Effector memory CD4-positive, alpha-beta T cell (primary cell): Measurements from ENCODE around the gene SYS1.

Experiments
- DNase-seq, 3 donors: peaks; one replicate each; pipeline ENCODE4 v3.0.0-alpha.2; 2020
- H3K27ac ChIP-seq: 2 replicates; pipeline ENCODE4 v1.7.0; 2013; ENCODE audit warnings: mild to moderate bottlenecking, low read length, moderate library complexity; ENCODE audit not compliant: insufficient read depth, poor library complexity, severe bottlenecking
- H3K27me3 ChIP-seq: replicated peaks from 2 replicates; pipeline ENCODE4 v1.7.0; 2013; ENCODE audit warnings: mild to moderate bottlenecking, low read length; ENCODE audit not compliant: insufficient read depth, control insufficient read depth, poor library complexity, severe bottlenecking
- H3K36me3 ChIP-seq: 2 replicates; pipeline ENCODE4 v1.7.0; 2013; ENCODE audit warnings: mild to moderate bottlenecking, low read length, moderate library complexity; ENCODE audit not compliant: control insufficient read depth, insufficient read depth
- H3K4me1 ChIP-seq: 2 replicates; pipeline ENCODE4 v1.7.0; 2013; ENCODE audit warnings: low read length, mild to moderate bottlenecking; ENCODE audit not compliant: control insufficient read depth, insufficient read depth, poor library complexity, severe bottlenecking
- H3K4me3 ChIP-seq: 2 replicates; pipeline ENCODE4 v1.7.0; 2013; ENCODE audit warnings: low read length, low read depth, mild to moderate bottlenecking; ENCODE audit not compliant: insufficient read depth, poor library complexity, severe bottlenecking
- H3K9me3 ChIP-seq: 2 replicates; pipeline ENCODE4 v1.7.0; 2013; ENCODE audit warnings: mild to moderate bottlenecking, low read length, moderate library complexity; ENCODE audit not compliant: control insufficient read depth

The SYS1 gene

GRCh38 chr20:45378191-45378590 lies 15.2 kb downstream of the SYS1 start, which contains the start of gene TP53TG5:
TSS of gene TP53TG5 (minus strand) at chr20:45378325. CDS start at chr20:45378236, 89 bp downstream.
- DNase-seq: no peak
- Histone ChIP-seq H3K27ac (no peak within 1 kb of the TSS), H3K9me3 (no peaks in the 10 kb centered on the region)

GRCh38 chr20:45387274-45387673 lies 24.3 kb downstream of the SYS1 start:
- DNase-seq: no peak
- Histone ChIP-seq H3K36me3 (no peaks in the 10 kb centered on the region), H3K27me3 (no peaks in the 10 kb centered on the region), H3K9me3 (no peaks in the 10 kb centered on the region), H3K4me1 (no peaks in the 10 kb centered on the region), H3K4me3 (no peak overlapping the region), H3K27ac (no peak overlapping the region)

More at GRCh38 chr20:45378191-45378590, 15.2 kb downstream of the SYS1 start, which contains the start of gene TP53TG5:
- H3K27me3 ChIP-seq: no peaks in the 10 kb centered on the region
- no peak within 1 kb of the TSS for H3K4me3 ChIP-seq
- peaks cover 2% of the 10 kb centered on the region for H3K36me3 ChIP-seq
- peaks cover 6% of the 10 kb centered on the region for H3K4me1 ChIP-seq

- no peak overlapping the region for H3K27ac ChIP-seq
These were observed 28.0 kb downstream of the SYS1 start for GRCh38 chr20:45390931-45391330.

GRCh38 chr20:45391559-45391958 lies 28.6 kb downstream of the SYS1 start:
- Histone ChIP-seq H3K4me1 (no peaks in the 10 kb centered on the region), H3K4me3 (no peak overlapping the region)

More at GRCh38 chr20:45390931-45391330, 28.0 kb downstream of the SYS1 start:
- H3K27me3 ChIP-seq: no peaks in the 10 kb centered on the region
- DNase-seq: no peak
- H3K4me3 ChIP-seq: no peak overlapping the region
- no peaks in the 10 kb centered on the region for H3K9me3 ChIP-seq
- H3K36me3 ChIP-seq: no peaks in the 10 kb centered on the region
- no peaks in the 10 kb centered on the region for H3K4me1 ChIP-seq

GRCh38 chr20:45392733-45393132 lies 29.8 kb downstream of the SYS1 start:
- Histone ChIP-seq H3K36me3 (no peaks in the 10 kb centered on the region), H3K4me1 (no peaks in the 10 kb centered on the region), H3K4me3 (no peak overlapping the region), H3K27me3 (no peaks in the 10 kb centered on the region), H3K9me3 (no peaks in the 10 kb centered on the region), H3K27ac (no peak overlapping the region)
- DNase-seq: no peak

More at GRCh38 chr20:45391559-45391958, 28.6 kb downstream of the SYS1 start:
- H3K9me3 ChIP-seq: no peaks in the 10 kb centered on the region
- no peak overlapping the region for H3K27ac ChIP-seq
- no peak for DNase-seq
- H3K36me3 ChIP-seq: no peaks in the 10 kb centered on the region
- H3K27me3 ChIP-seq: no peaks in the 10 kb centered on the region

- H3K4me3 ChIP-seq: no peak overlapping the region
- H3K36me3 ChIP-seq: no peaks in the 10 kb centered on the region
- DNase-seq: no peak
- H3K9me3 ChIP-seq: no peaks in the 10 kb centered on the region
- H3K4me1 ChIP-seq: no peaks in the 10 kb centered on the region
- no peak overlapping the region for H3K27ac ChIP-seq
- no peaks in the 10 kb centered on the region for H3K27me3 ChIP-seq
These were observed 31.5 kb downstream of the SYS1 start for GRCh38 chr20:45394221-45395113.

- Histone ChIP-seq H3K27ac (no peak overlapping the region), H3K4me3 (no peak overlapping the region)
These were observed 32.1 kb downstream of the SYS1 start for GRCh38 chr20:45395114-45395415.

GRCh38 chr20:45399018-45399417 lies 36.1 kb downstream of the SYS1 start:
- H3K27me3 ChIP-seq: no peaks in the 10 kb centered on the region
- peaks cover 4% of the 10 kb centered on the region for H3K36me3 ChIP-seq
- no peak overlapping the region for H3K27ac ChIP-seq
- DNase-seq: no peak
- H3K4me1 ChIP-seq: no peaks in the 10 kb centered on the region
- peaks cover 9% of the 10 kb centered on the region for H3K9me3 ChIP-seq
- H3K4me3 ChIP-seq: no peak overlapping the region

More at GRCh38 chr20:45395114-45395415, 32.1 kb downstream of the SYS1 start:
- no peak for DNase-seq
- Histone ChIP-seq H3K4me1 (no peaks in the 10 kb centered on the region), H3K27me3 (no peaks in the 10 kb centered on the region), H3K9me3 (peaks cover 1% of the 10 kb centered on the region), H3K36me3 (no peaks in the 10 kb centered on the region)

- Histone ChIP-seq H3K36me3 (peaks cover 4% of the 10 kb centered on the region), H3K9me3 (peaks cover 9% of the 10 kb centered on the region), H3K27me3 (no peaks in the 10 kb centered on the region), H3K27ac (no peak overlapping the region), H3K4me1 (peaks cover 3% of the 10 kb centered on the region), H3K4me3 (no peak overlapping the region)
- DNase-seq: no peak
These were observed 37.5 kb downstream of the SYS1 start for GRCh38 chr20:45400346-45401031.

GRCh38 chr20:45402946-45403345 lies 40.0 kb downstream of the SYS1 start:
- H3K27ac ChIP-seq: no peak overlapping the region
- no peaks in the 10 kb centered on the region for H3K27me3 ChIP-seq
- DNase-seq: no peak
- peaks cover 9% of the 10 kb centered on the region for H3K9me3 ChIP-seq
- H3K4me3 ChIP-seq: no peak overlapping the region
- peaks cover 4% of the 10 kb centered on the region for H3K36me3 ChIP-seq
- H3K4me1 ChIP-seq: peaks cover 10% of the 10 kb centered on the region
